ENCODE measurements around the gene EVX2.

The EVX2 gene

GRCh38 chr2:176079831-176080539, 3.8 kb downstream of the EVX2 start:
- peak; percentile 54 for DNase-seq (ENCODE audit: low read depth)
- TF ChIP-seq CTCF (conservative IDR thresholded peaks at IDR 0.05; ENCODE audit: control insufficient read depth, insufficient read depth, low read depth, low read length) = peak; percentile 38
- no peak overlapping the region for H3K4me3 ChIP-seq (ENCODE audit: control insufficient read depth, low read depth, low read length)

- DNase-seq (ENCODE audit: low read depth) = no peak
- no peak for TF ChIP-seq CTCF (conservative IDR thresholded peaks at IDR 0.05; ENCODE audit: control insufficient read depth, insufficient read depth, low read depth, low read length)
- H3K4me3 ChIP-seq (ENCODE audit: control insufficient read depth, low read depth, low read length) = no peak overlapping the region
Observed at GRCh38 chr2:176079285-176079830, 4.4 kb downstream of the EVX2 start.

GRCh38 chr2:176078541-176079284, 5.0 kb downstream of the EVX2 start:
- no peak for TF ChIP-seq CTCF (conservative IDR thresholded peaks at IDR 0.05; ENCODE audit: control insufficient read depth, insufficient read depth, low read depth, low read length)
- no peak for DNase-seq (ENCODE audit: low read depth)
- no peak overlapping the region for H3K4me3 ChIP-seq (ENCODE audit: control insufficient read depth, low read depth, low read length)

GRCh38 chr2:176076796-176077195, 7.0 kb downstream of the EVX2 start:
- no peak overlapping the region for H3K4me3 ChIP-seq (ENCODE audit: control insufficient read depth, low read depth, low read length)
- DNase-seq (ENCODE audit: low read depth) = no peak
- TF ChIP-seq CTCF (conservative IDR thresholded peaks at IDR 0.05; ENCODE audit: control insufficient read depth, insufficient read depth, low read depth, low read length) = no peak

- H3K4me3 ChIP-seq (ENCODE audit: control insufficient read depth, low read depth, low read length) = no peak overlapping the region
- no peak for DNase-seq (ENCODE audit: low read depth)
- TF ChIP-seq CTCF (conservative IDR thresholded peaks at IDR 0.05; ENCODE audit: control insufficient read depth, insufficient read depth, low read depth, low read length) = no peak
Observed at GRCh38 chr2:176076063-176076462, 7.7 kb downstream of the EVX2 start.

GRCh38 chr2:176075481-176075880, 8.3 kb downstream of the EVX2 start:
- TF ChIP-seq CTCF (conservative IDR thresholded peaks at IDR 0.05; ENCODE audit: control insufficient read depth, insufficient read depth, low read depth, low read length) = no peak
- no peak for DNase-seq (ENCODE audit: low read depth)
- H3K4me3 ChIP-seq (ENCODE audit: control insufficient read depth, low read depth, low read length) = no peak overlapping the region

Data from fibroblast of mammary gland (primary cell).